Right ventricle myocardium superior (tissue), 1 donor: ENCODE data around the gene KLHL17. TPM values are rescaled to one million over a fixed set of nuclear protein-coding genes. Genes with fewer than 3 reads are reported as not detected.
"Not testable (repeated sequence)": the region's sequence is repeated elsewhere in the genome, so short reads cannot be mapped to it uniquely, and the experiment has no call there.

Source experiments
- ATAC-seq: fragments of 200-7000 bp; cut with Tn5 transposase; one replicate; pipeline ENCODE4 v1.9.1; 2020; ENCODE audit warnings: mild to moderate bottlenecking; ENCODE audit not compliant: poor library complexity
- DNase-seq: peaks from one replicate; pipeline ENCODE4 v3.0.0-alpha.2; 2020
- intact Hi-C: fragments of 100-400 bp; cut with DNase I; formaldehyde crosslinking; loops from one replicate; pipeline ENCODE4 v1.11.2; 2022
- total RNA-seq: library from RNA; stranded (reverse); fragmentation: NEBNext Ultra II Directional; extraction: Animal tissue kit (Norgen Biotek cat#: 25700); gene quantifications from one replicate; pipeline ENCODE4 v1.2.1, GENCODE V29; 2021
- donor health status: DM: no; HTN: yes; CAD: no; lungs with severe emphysema.

Gene KLHL17
- total RNA-seq, 1 donor from 2014 or later = 5.6 TPM

DNA sequence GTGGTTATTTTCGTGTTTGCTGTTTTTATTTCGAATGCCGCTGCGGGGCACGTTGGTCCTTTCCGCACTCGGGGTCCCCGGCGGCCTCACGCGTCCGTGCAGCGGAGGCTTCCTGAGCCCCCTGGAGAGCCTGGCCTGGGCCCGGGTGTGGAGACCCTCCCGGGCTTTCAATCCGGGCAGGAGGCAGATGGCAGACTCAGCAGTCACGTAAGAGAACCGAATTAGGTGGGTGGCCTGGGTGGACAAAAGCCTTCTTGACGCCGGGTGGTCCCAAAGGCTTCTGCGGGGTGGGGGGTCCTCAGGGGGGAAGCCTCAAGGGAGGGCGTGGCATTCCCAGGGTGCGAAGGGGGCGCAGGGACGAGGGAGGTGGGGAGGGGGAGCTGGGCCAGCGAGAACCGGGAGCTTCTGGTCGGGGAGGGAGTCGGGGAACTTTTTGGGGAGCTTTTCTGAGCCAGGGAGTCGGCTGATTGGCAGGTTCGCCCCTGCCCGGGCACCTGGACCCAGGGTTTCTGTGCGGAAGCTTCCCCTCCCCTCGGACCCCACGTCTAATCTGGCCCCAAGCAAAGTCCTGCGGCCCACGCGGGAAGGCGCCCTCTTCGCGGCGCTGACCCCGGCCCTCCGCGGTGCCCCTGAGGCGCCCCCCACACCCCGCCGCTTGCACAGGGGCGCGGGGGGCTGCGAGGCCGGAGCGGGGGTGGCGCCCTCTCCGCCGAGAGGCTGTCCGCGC, 40.8 kb downstream of the KLHL17 start:
- no peak for DNase-seq
- ATAC-seq = peak; percentile 0
- intact Hi-C loops = no loop called here

DNA sequence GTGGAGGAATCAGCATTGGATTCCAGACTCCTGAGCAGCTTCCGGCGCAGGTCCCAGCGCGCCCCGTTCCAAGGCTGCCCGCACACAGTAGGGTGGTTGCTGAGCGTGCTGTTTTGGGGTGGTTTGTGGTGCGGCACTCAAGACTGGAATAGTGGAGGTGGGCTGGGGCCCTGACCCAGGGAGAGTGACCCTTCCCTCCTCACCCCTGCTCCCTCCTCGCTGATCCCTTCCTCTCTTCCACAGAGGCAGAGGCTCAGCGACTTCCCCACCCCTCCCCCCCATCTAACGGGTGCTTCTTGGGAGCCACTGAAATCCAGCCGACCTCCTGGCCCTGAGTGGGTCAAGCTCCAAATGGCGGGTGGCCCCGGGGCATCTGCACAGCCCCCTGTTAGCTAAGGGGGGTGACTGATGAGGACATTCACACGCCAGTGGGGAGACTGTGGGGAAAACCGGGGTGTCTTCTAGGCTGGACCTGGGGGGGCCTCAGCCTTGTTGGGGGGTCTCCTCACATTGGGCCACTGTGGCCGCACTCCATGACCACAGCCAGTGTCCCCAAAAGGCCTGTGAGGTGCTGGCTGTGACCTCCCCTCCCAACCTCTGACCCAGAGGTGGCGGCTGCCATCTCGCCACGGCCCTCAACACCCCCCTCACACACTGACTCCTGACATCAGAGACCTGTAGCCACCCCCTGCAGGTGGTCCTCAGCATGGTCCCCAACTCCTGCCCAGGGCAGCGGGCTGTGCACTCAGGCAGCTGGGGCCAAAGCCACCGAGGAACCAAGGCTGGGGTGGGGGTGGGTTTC, 43.4 kb downstream of the KLHL17 start:
- intact Hi-C loops = no loop called here
- no peak for DNase-seq
- no peak for ATAC-seq

DNA sequence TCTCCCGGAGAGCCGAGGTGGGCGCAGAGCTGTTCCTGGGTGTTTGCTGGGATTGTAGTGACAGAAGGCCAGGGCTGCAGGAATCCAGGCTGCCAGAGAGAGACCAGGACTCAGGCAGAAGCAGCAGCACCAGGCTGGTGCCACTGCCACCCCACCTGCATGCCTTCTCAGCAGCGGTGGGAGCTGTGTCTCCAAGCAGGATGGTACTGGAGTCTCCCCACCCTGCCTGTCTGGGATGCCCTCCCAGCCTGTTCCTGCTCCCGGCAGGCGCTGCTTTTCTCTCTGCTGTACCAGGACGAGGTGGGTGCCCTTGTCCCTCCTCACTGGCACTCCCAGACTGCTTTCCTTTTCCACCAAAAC, 44.0 kb downstream of the KLHL17 start:
- intact Hi-C loops = no loop called here
- ATAC-seq (no peak), DNase-seq (no peak)

DNA sequence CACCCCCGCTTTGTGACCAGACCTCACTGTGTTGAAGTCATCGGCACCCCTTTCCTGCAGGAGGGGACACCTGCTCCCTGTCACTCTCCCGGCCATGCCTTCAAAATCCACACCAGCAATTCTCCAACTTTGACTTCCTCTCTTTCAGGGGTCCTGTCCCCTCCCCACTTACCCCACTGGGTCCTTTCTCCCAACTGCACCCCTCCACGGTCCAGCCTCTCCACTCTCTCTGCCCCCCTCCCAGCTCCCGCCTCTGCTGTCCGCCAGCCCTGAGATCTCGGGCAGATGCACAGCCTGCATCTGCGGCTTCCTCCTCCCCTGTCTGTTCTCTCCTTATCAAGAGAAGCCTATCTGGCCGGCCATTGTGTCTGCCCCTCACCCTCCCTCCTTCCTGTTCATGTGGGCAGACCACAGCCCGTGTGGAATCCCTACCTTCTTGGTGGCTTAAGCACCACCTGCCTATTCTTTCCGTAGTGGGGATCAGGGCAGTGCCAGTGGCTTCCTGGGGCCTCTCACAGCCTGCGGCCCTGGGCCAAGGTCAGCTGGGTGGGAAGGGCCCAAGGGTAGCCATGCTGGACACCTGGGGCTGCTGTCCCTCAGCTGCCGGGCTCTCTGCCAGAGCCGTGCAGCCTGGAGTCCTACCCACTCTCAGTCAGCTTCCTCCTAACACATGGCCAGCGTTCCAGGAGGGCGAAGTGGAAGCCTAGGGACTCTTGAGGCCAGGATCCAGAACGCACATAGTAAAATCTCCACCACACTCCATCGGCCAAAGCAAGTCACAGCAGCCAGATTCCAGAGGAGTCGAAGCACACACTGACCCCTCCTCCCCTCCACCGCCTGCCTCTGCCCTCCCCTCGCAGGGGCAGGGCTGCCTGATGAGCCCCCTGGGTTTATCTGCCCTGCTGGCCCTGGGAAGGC, 44.7 kb downstream of the KLHL17 start:
- ATAC-seq = peak; percentile 13
- peak; percentile 74 for DNase-seq
- intact Hi-C loops = no loop called here

DNA sequence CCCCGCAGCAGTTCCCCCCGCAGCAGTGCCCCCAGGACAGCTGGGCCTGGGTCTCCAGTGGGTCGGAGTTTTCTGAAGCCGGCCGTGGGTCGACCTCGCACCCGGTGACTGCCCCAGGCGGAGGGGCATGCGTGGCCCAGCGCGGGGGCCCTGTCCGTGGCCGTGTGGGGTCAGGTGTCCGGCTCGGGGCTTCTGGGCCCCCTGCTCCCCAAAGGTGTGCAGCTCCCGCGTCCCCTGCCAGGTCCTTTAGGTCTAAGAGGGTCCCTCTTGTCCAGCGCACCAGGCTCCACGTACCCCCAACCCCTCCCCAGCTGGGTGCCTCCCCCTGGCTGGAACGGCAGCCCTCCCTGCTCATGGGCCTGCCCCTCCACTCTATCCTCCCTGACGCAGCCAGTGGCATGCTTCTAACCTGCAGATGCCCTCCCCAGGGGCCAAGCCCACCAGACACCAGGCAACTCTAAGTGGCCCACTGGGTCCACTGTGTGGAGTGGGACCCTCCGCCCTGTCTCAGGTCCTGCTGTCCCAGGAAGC, 45.5 kb downstream of the KLHL17 start:
- no peak for DNase-seq
- ATAC-seq = no peak
- intact Hi-C loops = no loop called here

DNA sequence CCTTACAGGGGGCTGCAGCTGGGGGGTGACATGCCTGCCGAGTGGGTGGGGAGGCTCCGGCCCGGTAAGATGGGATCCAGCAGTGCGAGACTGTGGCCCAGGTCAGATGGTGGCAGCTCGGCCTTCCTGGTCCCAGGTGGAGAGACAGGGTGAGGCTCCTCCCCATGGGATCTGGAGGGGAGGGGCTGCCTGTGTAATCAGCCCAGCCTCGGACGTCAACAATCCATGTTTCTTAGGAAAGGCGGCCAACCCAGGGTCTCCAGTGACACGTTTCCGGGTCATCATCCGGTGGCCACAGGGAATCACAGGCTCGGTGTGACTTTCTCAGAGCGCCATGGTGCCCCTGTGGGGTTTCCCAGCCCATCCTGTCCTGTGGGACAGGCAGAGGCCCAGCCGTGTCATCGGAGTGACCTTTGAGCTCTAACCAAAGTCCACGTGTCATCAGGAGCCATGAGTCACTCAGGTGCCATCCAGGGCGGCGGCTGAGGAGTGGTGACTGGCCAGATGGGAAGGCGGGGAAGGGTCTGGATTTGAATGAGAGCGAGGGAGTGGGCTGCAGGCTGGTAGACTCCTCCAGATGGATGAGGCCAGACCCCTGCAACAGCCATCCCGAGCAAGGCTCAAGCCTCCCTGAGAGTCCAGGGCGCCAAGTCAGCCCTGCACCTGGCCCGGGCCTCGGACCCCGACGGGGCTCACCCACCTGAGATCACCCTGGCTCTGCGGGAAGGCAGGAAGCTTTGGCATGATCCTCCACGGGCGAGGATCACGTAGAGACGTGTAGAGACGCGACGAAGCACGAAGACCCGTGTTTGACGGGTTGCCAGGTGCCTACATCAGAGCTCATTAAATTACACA, 46.1 kb downstream of the KLHL17 start:
- ATAC-seq (no peak), DNase-seq (no peak)
- intact Hi-C loops = no loop called here

DNA sequence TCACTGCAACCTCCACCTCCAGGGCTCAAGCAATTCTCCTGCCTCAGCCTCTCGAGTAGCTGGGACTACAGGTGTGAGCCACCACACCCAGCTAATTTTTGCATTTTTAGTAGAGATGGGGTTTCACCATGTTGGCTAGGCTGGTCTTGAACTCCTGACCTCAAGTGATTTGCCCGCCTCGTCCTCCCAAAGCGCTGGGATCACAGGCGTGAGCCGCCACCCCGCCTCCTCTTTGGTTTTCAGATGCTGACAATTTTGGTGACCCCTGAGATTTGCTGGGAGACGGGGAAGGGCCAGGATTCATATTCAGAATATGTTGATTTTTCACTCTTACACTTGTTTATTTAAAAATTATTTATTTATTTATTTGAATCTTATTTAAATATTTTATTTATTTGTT, 49.7 kb downstream of the KLHL17 start:
- intact Hi-C loops, ATAC-seq: not testable (repeated sequence)
- peak; percentile 12 for DNase-seq

DNA sequence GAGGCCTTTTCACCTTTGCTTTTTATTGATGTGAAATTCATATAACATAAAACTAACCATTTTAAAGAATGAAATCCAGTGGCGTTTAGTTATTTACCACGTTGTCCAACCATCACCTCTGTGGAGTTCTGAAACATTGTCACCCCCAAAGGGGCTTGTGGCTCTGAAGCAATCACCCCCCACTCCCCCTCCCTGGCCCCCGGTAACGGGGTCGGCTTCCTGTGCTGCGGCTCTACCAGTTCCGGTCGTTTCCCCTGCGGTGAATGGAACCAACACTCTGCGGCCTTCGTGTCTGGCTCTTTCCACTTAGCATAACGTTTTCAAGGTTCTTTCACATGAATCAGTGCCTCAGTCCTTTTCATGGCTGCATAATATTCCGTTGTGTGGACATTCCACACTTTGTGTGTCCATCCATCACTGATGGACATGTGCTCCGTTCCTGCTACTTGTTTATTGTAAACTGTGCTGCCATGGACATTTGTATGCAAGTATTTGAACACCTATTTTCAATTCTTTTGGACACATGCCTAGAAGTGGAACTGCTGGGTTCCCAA, 51.1 kb downstream of the KLHL17 start:
- intact Hi-C loops = no loop called here
- no peak for DNase-seq

DNA sequence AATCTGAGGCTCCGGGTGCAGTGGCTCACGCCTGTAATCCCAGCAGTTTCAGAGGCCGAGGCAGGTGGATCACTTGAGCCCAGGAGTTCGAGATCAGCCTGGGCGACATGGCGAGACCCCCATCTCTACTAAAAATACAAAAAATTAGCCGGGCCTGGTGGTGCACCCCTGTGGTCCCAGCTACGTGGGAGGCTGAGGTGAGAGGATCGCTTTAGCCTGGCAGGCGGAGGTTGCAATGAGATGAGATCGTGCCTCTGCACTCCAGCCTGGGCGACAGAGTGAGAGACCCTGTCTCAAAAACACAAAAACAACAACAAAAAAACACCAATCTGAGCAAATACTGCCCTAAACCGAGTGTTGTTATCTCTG, 52.3 kb downstream of the KLHL17 start:
- DNase-seq, ATAC-seq, intact Hi-C loops: not testable (repeated sequence)

More for the DNA sequence above, 51.1 kb downstream of the KLHL17 start:
- ATAC-seq = no peak

DNA sequence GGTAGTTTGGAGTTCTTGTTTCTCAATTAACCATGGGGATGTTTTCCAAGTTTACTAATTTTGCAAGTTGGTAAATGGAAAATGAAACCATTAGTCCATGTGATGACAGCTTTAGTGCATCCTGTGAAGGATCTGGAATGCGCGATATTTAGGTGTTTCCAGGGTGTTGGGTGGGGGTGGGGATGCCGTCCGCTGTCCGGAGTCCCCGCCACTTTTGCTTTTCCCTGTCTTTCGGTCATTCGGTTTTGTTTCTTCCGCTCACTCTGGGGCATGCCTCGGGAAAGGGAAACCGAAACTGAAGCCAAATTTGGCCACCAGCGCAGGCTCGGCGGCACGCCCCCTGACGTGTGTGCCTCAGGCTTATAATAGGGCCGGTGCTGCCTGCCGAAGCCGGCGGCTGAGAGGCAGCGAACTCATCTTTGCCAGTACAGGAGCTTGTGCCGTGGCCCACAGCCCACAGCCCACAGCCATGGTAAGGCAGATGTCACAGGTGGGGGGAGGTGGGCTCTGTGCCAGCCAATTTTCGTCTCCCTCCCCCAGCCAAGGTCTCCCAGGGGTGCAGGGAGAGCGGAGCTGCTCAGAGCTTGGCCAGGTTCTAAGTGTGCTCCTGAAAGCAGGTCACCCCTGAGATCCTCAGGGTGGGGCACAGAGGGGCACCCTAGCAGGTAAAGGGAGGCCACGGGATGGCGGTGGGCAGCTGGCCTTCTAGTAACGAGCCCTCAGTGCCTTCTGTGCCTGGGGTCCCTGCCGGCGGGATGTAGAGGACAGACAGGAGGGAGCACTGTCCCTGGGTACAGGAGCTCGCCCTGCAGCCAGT, 52.9 kb downstream of the KLHL17 start, which contains the start of gene ISG15:
Gene ISG15 (plus strand): TSS at position 393 of the 817 bp plus-strand sequence. CDS start 77 bp downstream, at position 470.
- DNase-seq (peak; percentile 97), ATAC-seq (peak; percentile 95)
- intact Hi-C loops = no loop called here

DNA sequence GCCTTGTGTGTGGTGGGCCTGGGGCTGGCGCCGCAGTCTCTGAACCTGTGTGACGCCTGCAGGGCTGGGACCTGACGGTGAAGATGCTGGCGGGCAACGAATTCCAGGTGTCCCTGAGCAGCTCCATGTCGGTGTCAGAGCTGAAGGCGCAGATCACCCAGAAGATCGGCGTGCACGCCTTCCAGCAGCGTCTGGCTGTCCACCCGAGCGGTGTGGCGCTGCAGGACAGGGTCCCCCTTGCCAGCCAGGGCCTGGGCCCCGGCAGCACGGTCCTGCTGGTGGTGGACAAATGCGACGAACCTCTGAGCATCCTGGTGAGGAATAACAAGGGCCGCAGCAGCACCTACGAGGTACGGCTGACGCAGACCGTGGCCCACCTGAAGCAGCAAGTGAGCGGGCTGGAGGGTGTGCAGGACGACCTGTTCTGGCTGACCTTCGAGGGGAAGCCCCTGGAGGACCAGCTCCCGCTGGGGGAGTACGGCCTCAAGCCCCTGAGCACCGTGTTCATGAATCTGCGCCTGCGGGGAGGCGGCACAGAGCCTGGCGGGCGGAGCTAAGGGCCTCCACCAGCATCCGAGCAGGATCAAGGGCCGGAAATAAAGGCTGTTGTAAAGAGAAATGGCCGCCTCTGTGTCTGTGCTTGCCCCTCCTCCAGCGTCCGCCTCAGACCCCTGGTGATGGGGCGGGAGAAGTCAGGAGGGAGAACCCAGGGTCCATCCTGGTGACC, 53.7 kb downstream of the KLHL17 start:
- ATAC-seq = peak; percentile 23
- no peak for DNase-seq
- intact Hi-C loops = no loop called here

DNA sequence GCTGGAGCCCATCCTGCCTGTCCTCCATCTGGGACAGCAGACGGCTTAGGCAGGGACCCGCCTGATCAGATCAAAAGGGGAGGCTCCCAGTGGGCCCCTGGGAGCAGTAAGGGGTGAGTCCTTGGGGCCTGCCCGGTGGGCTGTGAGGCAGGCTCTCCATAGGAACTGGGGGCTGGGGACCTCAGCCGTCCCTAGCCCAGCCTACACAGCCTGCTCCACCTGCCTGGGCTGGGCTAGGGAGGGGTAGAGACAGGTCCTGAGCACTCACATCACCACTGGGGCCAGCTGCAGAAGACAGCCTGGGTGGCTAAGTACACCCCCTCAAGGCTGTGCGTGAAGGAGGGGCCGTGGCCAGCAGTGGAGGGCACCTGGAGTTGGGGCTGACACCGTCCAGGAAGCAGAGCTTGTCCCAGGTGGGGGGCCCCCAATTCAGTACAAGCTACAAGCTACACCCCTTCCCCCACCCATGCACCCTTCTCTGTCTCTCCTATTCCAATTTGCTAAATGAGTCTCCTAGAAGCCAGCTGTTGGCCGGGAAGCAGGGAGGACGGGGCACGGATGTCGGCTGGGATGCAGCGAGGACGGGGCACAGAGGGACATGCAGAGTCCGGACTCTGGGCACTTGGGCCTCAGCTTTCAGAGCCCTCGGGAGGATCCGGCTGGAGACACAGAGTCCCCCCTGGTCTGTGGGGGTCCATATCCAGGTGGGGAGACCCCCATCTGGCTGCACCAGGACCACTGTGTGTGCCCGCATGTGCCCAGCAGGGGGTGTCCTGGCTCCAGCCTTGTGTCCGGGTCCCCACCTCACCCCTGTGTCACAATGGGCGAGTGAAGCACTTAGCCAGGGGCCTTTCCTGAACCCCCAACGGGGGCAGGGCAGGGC, 54.7 kb downstream of the KLHL17 start:
- intact Hi-C loops = no loop called here
- DNase-seq (no peak), ATAC-seq (no peak)
